Neural progenitor cell (in vitro differentiated cells): ENCODE data around the gene NFASC.

Experiments used
- CTCF ChIP-seq: fragments of 200-600 bp; sonication (generic); IDR thresholded peaks from 2 replicates; pipeline ENCODE4 v1.5.1; 2017; ENCODE audit warnings: antibody characterized with exemption, mild to moderate bottlenecking
- EZH2 ChIP-seq: fragments of 200-600 bp; sonication (generic); IDR thresholded peaks from 2 replicates; pipeline ENCODE4 v1.6.1; 2017; ENCODE audit warnings: antibody characterized with exemption, mild to moderate bottlenecking, moderate library complexity
- EZH2phosphoT487 ChIP-seq: fragments of 200-600 bp; sonication (generic); IDR thresholded peaks from 2 replicates; pipeline ENCODE4 v1.6.1; 2017; ENCODE audit warnings: antibody characterized with exemption

DNA sequence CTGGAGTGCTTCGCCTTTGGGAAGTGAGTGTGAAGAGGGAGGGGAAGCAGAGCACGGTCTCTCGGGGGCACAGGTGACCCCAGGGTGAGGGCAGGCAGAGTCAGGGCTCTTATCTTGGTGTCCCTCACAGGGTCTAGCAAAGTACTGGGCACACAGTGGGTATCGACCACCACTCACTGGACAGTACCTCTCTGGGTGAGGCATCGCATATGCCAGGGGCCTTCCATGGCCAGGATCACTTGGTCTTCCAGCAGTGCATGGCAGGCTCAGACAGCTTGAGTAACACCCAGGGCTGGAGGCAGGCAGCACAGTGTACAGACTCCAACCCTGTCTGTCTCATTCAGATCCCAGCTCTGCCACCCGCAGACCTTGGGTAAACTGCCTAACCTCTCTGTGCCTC, 189.0 kb downstream of the NFASC start:
- no peak for TF ChIP-seq CTCF
- no peak for TF ChIP-seq EZH2
- no peak for TF ChIP-seq EZH2phosphoT487
